Neural crest cell (in vitro differentiated cells): Measurements from ENCODE around the gene TAX1BP3. TPM values are rescaled to one million over a fixed set of nuclear protein-coding genes. Genes with fewer than 3 reads are reported as not detected.

Experiments used
- DNase-seq: peaks from one replicate; pipeline ENCODE4 v3.0.0; 2021; ENCODE audit warnings: low read depth, mixed read lengths, low spot score
- H3K27ac Mint-ChIP-seq: one replicate; pipeline ENCODE4 v1.8.0; 2021; ENCODE audit warnings: mild to moderate bottlenecking, mixed read lengths; ENCODE audit not compliant: unreplicated experiment
- H3K27me3 Mint-ChIP-seq: 2 replicates; pipeline ENCODE4 v1.8.0; 2021; ENCODE audit warnings: low read depth, mild to moderate bottlenecking, mixed read lengths
- H3K36me3 Mint-ChIP-seq: 2 replicates; pipeline ENCODE4 v1.8.0; 2021; ENCODE audit warnings: low read depth, mild to moderate bottlenecking, mixed read lengths
- H3K4me1 Mint-ChIP-seq: 2 replicates; pipeline ENCODE4 v1.8.0; 2021; ENCODE audit warnings: mixed read lengths
- H3K4me3 Mint-ChIP-seq: one replicate; pipeline ENCODE4 v1.8.0; 2021; ENCODE audit warnings: mild to moderate bottlenecking, mixed read lengths
- H3K9me3 Mint-ChIP-seq: 2 replicates; pipeline ENCODE4 v1.8.0; 2021; ENCODE audit warnings: mixed read lengths
- CTCF ChIP-seq: fragments of 200-600 bp; sonication (generic); conservative IDR thresholded peaks from 2 replicates; pipeline ENCODE4 v1.5.0; 2021; ENCODE audit warnings: antibody characterized with exemption, mild to moderate bottlenecking
- total RNA-seq: library from RNA; stranded (reverse); gene quantifications from 2 replicates; pipeline ENCODE4 v1.2.1, GENCODE V29; 2021

The TAX1BP3 gene
- total RNA-seq, 1 donor from 2014 or later, result 65.8 TPM

- Mint-ChIP-seq H3K27ac (no peak overlapping the region), H3K36me3 (peaks cover 28% of the 10 kb centered on the region), H3K27me3 (no peaks in the 10 kb centered on the region), H3K9me3 (no peaks in the 10 kb centered on the region), H3K4me3 (no peak overlapping the region), H3K4me1 (no peaks in the 10 kb centered on the region)
- no peak for DNase-seq
- no peak for TF ChIP-seq CTCF
These were observed 55.3 kb downstream of the TAX1BP3 start for GRCh38 chr17:3613124-3613523.

Other genes starting within 250 kb of the TAX1BP3 start
- not detected in 2 replicates for gene OR1E2, start 234.7 kb downstream of the TAX1BP3 start, total RNA-seq
- not detected in 2 replicates for gene SPATA22, start 196.8 kb downstream of the TAX1BP3 start, total RNA-seq
- gene ASPA, start 192.6 kb downstream of the TAX1BP3 start, total RNA-seq, result not detected in 2 replicates
- 2.1 and 2.3 TPM in 2 replicates for gene TRPV3, start 110.8 kb downstream of the TAX1BP3 start, total RNA-seq
- gene TRPV1, start 59.2 kb downstream of the TAX1BP3 start, total RNA-seq, result 9.5 and 10.5 TPM in 2 replicates
- 21.8 and 22.7 TPM in 2 replicates for gene SHPK, start 32.3 kb downstream of the TAX1BP3 start, total RNA-seq
- gene CTNS, start 31.8 kb downstream of the TAX1BP3 start, total RNA-seq, result 17.4 and 18.6 TPM in 2 replicates
- 53.4 and 54.5 TPM in 2 replicates for gene EMC6, start 234 bp upstream of the TAX1BP3 start, total RNA-seq
- gene P2RX5, start 27.6 kb upstream of the TAX1BP3 start, total RNA-seq, result 0.61 and 1.6 TPM in 2 replicates
- gene HASPIN, start 55.3 kb upstream of the TAX1BP3 start, total RNA-seq, result 22.9 and 24.9 TPM in 2 replicates
- gene ITGAE, start 132.6 kb upstream of the TAX1BP3 start, total RNA-seq, result 43.1 and 45.5 TPM in 2 replicates
- 61.5 and 65.6 TPM in 2 replicates for gene NCBP3, start 177.7 kb upstream of the TAX1BP3 start, total RNA-seq
- gene CAMKK1, start 224.5 kb upstream of the TAX1BP3 start, total RNA-seq, result 4.0 and 4.5 TPM in 2 replicates
- gene P2RX1, start 247.9 kb upstream of the TAX1BP3 start, total RNA-seq, result not detected in 2 replicates